Testis (tissue), 2 donors: Measurements from ENCODE around the gene ZMYND11.

Experiments
- POLR2A ChIP-seq: fragments of 450-650 bp; IDR thresholded peaks from one replicate; pipeline ENCODE4 v1.6.1; 2017; ENCODE audit warnings: antibody characterized with exemption, mild to moderate bottlenecking, moderate library complexity
- TF ChIP-seq, protein P1 (sequence below), 3 experiments: fragments of 450-650 bp in 2 of 3; fragments of 200-600 bp in 1 of 3; sonication (generic) in 1 of 3; IDR thresholded peaks; one replicate each; pipeline ENCODE4 v1.5.1; 2016 to 2019; ENCODE audit warnings: antibody characterized with exemption in 3 of 3, mild to moderate bottlenecking in 2 of 3, moderate library complexity in 1 of 3

DNA sequence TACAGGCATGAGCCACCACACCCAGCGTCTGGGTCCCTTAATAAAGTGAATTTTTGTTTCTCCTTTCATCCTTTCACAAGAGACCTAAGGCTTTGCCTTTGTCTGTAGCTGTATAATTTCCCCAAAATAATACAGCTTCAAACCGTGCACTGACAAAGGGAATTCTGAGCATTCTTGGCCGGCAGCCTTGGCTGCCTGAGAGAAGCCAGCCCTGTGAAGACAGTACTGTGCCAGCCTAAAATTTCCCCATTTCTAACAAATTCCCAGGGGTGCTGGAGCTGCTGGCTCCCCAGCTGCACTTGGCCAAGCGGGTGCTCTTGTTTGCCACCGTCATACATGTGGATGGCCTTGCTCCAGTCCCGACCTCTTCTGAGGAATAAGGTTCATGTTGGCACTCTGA is 106.2 kb downstream of the ZMYND11 start:
- no peak for TF ChIP-seq POLR2A
- TF ChIP-seq, protein P1, sequence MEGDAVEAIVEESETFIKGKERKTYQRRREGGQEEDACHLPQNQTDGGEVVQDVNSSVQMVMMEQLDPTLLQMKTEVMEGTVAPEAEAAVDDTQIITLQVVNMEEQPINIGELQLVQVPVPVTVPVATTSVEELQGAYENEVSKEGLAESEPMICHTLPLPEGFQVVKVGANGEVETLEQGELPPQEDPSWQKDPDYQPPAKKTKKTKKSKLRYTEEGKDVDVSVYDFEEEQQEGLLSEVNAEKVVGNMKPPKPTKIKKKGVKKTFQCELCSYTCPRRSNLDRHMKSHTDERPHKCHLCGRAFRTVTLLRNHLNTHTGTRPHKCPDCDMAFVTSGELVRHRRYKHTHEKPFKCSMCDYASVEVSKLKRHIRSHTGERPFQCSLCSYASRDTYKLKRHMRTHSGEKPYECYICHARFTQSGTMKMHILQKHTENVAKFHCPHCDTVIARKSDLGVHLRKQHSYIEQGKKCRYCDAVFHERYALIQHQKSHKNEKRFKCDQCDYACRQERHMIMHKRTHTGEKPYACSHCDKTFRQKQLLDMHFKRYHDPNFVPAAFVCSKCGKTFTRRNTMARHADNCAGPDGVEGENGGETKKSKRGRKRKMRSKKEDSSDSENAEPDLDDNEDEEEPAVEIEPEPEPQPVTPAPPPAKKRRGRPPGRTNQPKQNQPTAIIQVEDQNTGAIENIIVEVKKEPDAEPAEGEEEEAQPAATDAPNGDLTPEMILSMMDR (IDR thresholded peaks at IDR 0.05), result no peak
